Hematopoietic multipotent progenitor cell treated with erythropoietin and hydrocortisone succinate and interleukin-3 and kit ligand, for 6 days (in vitro differentiated cells): ENCODE data around the gene ZBTB34.

Experiments used
- DNase-seq: peaks from one replicate; pipeline ENCODE4 v3.0.0-alpha.2; 2015

Gene ZBTB34

DNA sequence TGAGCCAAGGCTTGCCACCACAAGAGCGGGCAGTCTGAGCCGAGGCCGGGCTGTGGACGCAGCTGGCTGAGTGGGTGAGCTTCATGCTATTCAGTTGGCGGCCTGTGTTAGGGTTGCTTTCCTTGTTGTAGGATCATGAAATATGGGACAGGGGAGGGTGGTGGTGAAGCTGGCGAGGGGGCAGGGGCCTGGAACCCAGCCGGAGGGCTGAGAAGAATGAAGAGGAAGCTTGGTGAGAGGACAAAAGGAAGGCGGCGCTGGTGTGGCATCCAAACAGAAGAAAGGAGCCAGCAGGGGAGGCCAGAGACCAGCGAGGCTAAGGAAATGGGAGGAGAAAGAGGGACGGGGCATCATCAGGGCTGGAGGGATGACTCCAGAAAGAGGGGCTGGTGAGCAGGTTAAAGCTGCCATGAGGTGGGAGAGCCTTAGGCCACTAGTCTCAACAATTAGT, 72.5 kb downstream of the ZBTB34 start:
- DNase-seq: no peak

DNA sequence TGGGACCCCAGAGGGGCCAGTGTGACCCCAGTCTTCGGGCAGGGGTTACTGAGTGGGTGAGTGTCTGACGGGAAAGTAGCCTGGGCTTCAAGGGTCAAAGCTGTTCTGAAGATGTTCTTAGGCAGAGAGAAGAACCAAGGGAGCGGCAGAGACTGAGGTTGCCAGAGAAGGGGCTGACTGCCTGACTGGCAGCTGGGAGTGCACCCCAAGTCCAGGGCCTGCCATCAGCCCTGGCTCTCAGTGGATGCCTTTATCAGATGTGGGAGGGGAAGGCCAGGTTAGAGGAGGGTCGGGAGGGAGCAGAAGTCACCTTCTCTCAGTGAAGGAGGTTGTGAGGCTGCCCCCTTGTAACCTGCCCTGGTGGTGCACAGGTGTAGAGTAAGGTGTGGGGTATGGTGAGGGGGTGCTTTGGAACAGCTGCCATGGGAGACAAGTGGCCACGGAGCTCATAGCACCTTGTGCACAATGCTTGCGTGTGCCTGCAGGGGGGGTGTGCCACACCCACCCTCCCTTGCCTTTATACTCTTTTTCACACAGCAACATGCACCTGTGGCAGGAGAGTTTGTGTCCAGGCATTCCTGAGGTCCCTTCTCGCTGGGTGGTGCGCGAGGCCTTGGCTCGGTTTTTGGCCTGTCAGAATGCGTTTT, 73.0 kb downstream of the ZBTB34 start:
- DNase-seq: no peak

DNA sequence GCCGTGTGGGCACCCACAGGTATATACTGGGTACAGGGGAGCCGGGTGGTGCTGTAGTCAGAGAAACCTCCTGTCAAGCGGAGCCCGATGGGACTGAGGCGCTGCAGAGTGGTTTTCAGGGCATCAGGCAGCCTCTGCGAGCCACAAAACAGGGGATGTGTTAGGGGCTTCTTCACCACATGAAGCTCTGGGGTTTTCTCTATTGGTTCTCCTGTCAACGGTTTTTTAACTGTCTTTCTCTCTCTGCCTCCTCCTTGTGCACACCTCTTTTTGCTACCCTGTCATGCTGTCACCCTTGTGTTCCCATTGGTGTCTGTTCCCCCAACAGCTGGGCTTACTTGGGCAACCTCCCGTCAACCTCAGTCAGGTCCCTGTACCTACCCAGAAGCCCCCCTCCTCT, 74.0 kb downstream of the ZBTB34 start:
- DNase-seq: no peak
